HEK293 (cell line): Measurements from ENCODE around the gene DISP3.
A peak's percentile ranks its signal among the peaks of the same experiment; 100 is the strongest.

ENCODE experiments used
- HOXA7 ChIP-seq: sonication (generic); formaldehyde crosslinking; IDR thresholded peaks from 2 replicates; pipeline ENCODE4 v1.8.1; 2022; ENCODE audit warnings: missing genetic modification reagents, borderline replicate concordance
- OVOL3 ChIP-seq: fragments of 450-650 bp; formaldehyde crosslinking; IDR thresholded peaks from 2 replicates; pipeline ENCODE4 v1.5.1; 2016; ENCODE audit warnings: missing biosample characterization, missing genetic modification characterization
- ZNF274 ChIP-seq, 2 experiments: fragments of 200-500 bp in 1 of 2; fragments of 450-650 bp in 1 of 2; sonication (Bioruptor generic) in 1 of 2; formaldehyde crosslinking in 1 of 2; IDR thresholded peaks; 2 replicates each; pipeline versions ENCODE4 v1.5.1 to v1.6.1; 2014 to 2016; ENCODE audit warnings: borderline replicate concordance in 1 of 2, inconsistent platforms in 1 of 2, low read length in 1 of 2, missing biosample characterization in 1 of 2, missing genetic modification characterization in 1 of 2
- ZNF335 ChIP-seq: fragments of 450-650 bp; formaldehyde crosslinking; conservative IDR thresholded peaks from 2 replicates; pipeline ENCODE4 v1.5.1; 2016; ENCODE audit warnings: missing biosample characterization, missing genetic modification characterization
- ZNF670 ChIP-seq: fragments of 450-650 bp; formaldehyde crosslinking; IDR thresholded peaks from 2 replicates; pipeline ENCODE4 v1.5.1; 2016; ENCODE audit warnings: missing biosample characterization, missing genetic modification characterization, low read depth
- TF ChIP-seq, protein P1 (sequence below): fragments of 450-650 bp; formaldehyde crosslinking; IDR thresholded peaks from 2 replicates; pipeline ENCODE4 v1.5.1; 2016; ENCODE audit warnings: missing biosample characterization, missing genetic modification characterization
- TF ChIP-seq, protein P2 (sequence below): fragments of 450-650 bp; IDR thresholded peaks from 2 replicates; pipeline ENCODE4 v1.5.1; 2018; ENCODE audit warnings: missing biosample characterization, missing genetic modification characterization
- TF ChIP-seq, protein P3 (sequence below): fragments of 450-650 bp; formaldehyde crosslinking; IDR thresholded peaks from 2 replicates; pipeline ENCODE4 v1.5.1; 2016; ENCODE audit warnings: missing biosample characterization, missing genetic modification characterization
- TF ChIP-seq, protein P4 (sequence below): fragments of 450-650 bp; formaldehyde crosslinking; IDR thresholded peaks from 2 replicates; pipeline ENCODE4 v1.5.1; 2017; ENCODE audit warnings: missing biosample characterization, missing genetic modification characterization
- TF ChIP-seq, protein P5 (sequence below): fragments of 450-650 bp; formaldehyde crosslinking; IDR thresholded peaks from 2 replicates; pipeline ENCODE4 v1.5.1; 2016; ENCODE audit warnings: missing biosample characterization, missing genetic modification characterization

DNA sequence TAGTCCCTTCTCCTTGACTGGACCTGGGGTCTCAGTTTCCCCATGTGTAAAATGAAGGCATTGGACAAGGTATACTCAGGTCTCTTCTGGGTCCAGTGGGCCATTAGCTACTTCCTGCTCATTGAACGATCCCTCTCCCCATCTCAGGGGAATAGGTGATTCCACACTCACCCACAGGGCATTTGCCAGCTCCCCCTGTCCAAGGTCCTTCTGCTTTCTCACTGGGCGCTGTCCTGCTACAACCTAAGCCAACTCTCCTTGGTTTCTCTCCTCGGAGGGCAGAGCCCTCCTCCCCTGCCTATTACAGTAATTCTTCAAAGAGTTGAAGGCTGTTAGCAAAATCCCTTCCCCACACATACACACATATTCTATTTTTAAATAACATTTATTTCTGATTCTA is 16.6 kb downstream of the DISP3 start:
- TF ChIP-seq, protein P1, sequence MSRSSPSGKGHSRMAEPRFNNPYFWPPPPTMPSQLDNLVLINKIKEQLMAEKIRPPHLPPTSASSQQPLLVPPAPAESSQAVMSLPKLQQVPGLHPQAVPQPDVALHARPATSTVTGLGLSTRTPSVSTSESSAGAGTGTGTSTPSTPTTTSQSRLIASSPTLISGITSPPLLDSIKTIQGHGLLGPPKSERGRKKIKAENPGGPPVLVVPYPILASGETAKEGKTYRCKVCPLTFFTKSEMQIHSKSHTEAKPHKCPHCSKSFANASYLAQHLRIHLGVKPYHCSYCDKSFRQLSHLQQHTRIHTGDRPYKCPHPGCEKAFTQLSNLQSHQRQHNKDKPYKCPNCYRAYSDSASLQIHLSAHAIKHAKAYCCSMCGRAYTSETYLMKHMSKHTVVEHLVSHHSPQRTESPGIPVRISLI: no peak
- TF ChIP-seq, protein P2, sequence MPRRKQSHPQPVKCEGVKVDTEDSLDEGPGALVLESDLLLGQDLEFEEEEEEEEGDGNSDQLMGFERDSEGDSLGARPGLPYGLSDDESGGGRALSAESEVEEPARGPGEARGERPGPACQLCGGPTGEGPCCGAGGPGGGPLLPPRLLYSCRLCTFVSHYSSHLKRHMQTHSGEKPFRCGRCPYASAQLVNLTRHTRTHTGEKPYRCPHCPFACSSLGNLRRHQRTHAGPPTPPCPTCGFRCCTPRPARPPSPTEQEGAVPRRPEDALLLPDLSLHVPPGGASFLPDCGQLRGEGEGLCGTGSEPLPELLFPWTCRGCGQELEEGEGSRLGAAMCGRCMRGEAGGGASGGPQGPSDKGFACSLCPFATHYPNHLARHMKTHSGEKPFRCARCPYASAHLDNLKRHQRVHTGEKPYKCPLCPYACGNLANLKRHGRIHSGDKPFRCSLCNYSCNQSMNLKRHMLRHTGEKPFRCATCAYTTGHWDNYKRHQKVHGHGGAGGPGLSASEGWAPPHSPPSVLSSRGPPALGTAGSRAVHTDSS (tag by site-specific recombination): no peak
- TF ChIP-seq, protein P3, sequence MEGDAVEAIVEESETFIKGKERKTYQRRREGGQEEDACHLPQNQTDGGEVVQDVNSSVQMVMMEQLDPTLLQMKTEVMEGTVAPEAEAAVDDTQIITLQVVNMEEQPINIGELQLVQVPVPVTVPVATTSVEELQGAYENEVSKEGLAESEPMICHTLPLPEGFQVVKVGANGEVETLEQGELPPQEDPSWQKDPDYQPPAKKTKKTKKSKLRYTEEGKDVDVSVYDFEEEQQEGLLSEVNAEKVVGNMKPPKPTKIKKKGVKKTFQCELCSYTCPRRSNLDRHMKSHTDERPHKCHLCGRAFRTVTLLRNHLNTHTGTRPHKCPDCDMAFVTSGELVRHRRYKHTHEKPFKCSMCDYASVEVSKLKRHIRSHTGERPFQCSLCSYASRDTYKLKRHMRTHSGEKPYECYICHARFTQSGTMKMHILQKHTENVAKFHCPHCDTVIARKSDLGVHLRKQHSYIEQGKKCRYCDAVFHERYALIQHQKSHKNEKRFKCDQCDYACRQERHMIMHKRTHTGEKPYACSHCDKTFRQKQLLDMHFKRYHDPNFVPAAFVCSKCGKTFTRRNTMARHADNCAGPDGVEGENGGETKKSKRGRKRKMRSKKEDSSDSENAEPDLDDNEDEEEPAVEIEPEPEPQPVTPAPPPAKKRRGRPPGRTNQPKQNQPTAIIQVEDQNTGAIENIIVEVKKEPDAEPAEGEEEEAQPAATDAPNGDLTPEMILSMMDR (tag by site-specific recombination): no peak
- no peak for TF ChIP-seq ZNF335 (tag by site-specific recombination)
- TF ChIP-seq, protein P4, sequence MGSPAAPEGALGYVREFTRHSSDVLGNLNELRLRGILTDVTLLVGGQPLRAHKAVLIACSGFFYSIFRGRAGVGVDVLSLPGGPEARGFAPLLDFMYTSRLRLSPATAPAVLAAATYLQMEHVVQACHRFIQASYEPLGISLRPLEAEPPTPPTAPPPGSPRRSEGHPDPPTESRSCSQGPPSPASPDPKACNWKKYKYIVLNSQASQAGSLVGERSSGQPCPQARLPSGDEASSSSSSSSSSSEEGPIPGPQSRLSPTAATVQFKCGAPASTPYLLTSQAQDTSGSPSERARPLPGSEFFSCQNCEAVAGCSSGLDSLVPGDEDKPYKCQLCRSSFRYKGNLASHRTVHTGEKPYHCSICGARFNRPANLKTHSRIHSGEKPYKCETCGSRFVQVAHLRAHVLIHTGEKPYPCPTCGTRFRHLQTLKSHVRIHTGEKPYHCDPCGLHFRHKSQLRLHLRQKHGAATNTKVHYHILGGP (tag by site-specific recombination): no peak
- TF ChIP-seq OVOL3 (tag by site-specific recombination): no peak
- TF ChIP-seq ZNF670 (tag by site-specific recombination): no peak
- no peak for TF ChIP-seq HOXA7 (CRISPR knock-in tag)
- TF ChIP-seq, protein P5, sequence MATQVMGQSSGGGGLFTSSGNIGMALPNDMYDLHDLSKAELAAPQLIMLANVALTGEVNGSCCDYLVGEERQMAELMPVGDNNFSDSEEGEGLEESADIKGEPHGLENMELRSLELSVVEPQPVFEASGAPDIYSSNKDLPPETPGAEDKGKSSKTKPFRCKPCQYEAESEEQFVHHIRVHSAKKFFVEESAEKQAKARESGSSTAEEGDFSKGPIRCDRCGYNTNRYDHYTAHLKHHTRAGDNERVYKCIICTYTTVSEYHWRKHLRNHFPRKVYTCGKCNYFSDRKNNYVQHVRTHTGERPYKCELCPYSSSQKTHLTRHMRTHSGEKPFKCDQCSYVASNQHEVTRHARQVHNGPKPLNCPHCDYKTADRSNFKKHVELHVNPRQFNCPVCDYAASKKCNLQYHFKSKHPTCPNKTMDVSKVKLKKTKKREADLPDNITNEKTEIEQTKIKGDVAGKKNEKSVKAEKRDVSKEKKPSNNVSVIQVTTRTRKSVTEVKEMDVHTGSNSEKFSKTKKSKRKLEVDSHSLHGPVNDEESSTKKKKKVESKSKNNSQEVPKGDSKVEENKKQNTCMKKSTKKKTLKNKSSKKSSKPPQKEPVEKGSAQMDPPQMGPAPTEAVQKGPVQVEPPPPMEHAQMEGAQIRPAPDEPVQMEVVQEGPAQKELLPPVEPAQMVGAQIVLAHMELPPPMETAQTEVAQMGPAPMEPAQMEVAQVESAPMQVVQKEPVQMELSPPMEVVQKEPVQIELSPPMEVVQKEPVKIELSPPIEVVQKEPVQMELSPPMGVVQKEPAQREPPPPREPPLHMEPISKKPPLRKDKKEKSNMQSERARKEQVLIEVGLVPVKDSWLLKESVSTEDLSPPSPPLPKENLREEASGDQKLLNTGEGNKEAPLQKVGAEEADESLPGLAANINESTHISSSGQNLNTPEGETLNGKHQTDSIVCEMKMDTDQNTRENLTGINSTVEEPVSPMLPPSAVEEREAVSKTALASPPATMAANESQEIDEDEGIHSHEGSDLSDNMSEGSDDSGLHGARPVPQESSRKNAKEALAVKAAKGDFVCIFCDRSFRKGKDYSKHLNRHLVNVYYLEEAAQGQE (tag by site-specific recombination): peak; percentile 72
- no peak for TF ChIP-seq ZNF274 (IDR thresholded peaks at IDR 0.05; ENCODE audit: low read length)
- no peak for TF ChIP-seq ZNF274 (tag by site-specific recombination; IDR thresholded peaks at IDR 0.05; ENCODE audit: borderline replicate concordance)
